Activated T-cell treated with anti-CD3 and anti-CD28 coated beads for 48 hours (primary cell): ENCODE data around the gene SV2C.

ENCODE experiments used
- DNase-seq: peaks from one replicate; pipeline ENCODE4 v3.0.0-alpha.2; 2020; ENCODE audit warnings: low read depth

Gene SV2C

DNA sequence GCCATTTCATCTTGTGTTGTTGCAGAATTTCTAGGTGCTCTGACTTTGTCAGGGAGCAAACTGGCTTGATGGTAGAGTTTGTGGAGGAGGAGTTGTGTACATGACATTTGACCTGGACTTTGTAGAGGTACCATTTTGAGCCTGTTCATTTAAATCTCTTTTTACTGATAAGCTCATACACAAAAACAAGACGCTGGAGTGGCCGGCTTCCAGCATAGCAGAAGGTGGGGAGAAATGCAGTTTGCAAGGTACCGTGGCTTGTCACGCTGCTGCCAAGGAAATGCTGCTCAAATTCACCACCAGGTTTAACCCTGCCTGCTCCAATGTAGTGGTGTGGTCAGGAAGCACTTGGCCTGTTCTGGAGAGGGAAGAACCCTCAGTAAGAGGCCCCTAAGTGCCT, 301.0 kb downstream of the SV2C start:
- DNase-seq, result no peak

DNA sequence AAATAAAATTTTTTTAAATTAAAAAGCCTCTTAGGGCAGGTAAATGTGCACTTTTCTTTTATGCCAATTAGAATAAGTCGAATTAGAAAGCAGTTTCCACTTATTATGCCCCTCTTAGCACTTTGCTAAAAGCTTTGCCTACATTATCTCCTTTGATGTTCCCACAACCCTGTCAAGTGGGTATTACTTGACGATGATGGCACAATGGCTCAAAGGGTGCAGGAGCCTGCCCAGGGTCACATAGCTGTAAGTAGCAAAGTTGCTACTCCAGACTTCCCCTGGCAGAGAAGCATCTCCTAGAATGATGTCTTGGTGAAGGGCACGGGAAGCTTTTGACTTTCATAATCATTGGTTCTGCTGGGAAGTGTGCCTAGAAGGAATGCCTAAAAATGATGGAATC, 301.5 kb downstream of the SV2C start:
- no peak for DNase-seq

DNA sequence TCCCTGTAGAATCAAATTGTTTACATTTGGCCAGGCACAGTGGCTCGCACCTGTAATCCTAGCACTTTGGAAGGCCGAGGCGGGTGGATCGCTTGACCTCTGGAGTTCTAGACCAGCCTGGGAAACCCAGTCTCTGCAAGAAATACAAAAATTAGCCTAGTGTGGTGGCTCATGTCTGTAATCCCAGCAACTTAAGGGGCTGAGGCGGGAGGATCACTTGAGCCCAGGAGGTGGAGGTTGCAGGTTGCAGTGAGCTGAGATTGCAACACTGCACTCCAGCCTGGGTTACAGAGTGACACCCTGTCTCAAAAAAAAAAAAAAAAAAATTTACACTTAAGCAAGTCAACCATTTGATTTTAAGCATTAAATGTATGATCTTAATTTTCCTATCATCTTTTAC, 302.4 kb downstream of the SV2C start:
- DNase-seq, result no peak

DNA sequence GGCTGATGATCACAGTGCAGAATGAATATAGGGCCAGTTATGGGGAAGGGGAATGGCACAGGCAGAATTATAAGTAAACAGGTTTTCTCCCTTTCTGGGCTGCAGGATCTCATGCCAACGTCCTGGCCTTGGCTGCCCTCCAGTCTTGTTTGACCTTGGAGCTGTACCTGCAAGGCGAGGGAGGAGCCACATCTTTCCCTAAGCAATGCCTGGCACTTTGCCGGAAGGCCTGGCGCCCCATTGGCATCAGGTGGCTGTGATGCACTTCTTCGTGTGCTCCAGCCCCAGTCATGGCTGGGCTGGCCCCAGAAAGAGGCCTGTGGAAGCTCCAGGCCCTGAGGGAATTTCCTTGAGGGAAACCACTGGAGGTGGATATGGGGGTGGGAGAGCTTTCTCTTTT, 303.2 kb downstream of the SV2C start:
- DNase-seq, result no peak

DNA sequence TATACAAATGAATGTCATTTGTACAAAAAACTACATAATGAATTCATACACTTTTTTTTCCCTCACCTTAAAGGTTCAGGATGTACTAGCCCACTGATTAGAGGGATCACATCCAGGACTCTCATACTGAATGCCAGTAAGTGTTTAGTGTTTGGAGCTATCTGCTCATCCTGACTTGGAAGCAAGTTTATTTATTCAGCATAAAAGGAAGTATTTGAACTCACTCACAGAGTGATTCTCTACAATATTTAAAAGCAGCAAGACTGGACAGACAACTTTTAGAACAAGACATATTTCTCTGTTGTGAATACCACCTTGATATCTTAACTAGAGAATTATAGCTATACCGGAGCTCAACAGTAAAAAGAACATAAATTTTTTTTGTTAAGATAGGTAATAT, 305.1 kb downstream of the SV2C start:
- no peak for DNase-seq

DNA sequence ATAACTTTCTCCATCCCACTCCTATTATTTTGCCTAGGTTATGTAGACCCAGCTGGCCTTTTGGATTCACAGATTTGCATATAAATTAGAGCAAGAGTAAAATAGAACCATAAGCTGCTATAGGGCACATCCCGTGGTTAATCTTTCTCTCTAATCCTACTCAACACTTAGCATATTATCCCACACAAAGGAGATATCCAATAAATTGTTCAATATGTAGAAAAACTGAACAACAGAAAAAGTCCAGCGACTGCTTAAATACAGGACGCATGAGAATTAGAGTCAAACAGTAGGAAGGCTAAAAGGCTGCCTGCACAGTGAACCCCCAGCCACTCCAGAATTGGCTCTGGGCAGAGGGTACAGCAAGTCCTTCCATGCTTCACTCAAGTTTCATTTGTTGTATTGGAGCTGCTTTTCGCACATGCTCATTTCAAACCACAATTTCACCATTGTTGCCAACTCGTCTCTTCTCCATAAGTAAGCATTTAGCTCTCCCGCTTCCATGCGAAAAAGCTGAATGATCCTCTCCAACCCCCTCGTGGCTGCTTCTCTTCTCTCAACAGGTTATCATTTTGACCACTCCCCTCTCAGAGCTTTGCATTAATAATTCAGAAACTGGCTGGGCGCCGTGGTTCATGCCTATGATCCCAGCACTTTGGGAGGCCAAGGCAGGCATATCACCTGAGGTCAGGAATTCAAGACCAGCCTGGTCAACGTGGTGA, 305.8 kb downstream of the SV2C start:
- DNase-seq, result no peak

DNA sequence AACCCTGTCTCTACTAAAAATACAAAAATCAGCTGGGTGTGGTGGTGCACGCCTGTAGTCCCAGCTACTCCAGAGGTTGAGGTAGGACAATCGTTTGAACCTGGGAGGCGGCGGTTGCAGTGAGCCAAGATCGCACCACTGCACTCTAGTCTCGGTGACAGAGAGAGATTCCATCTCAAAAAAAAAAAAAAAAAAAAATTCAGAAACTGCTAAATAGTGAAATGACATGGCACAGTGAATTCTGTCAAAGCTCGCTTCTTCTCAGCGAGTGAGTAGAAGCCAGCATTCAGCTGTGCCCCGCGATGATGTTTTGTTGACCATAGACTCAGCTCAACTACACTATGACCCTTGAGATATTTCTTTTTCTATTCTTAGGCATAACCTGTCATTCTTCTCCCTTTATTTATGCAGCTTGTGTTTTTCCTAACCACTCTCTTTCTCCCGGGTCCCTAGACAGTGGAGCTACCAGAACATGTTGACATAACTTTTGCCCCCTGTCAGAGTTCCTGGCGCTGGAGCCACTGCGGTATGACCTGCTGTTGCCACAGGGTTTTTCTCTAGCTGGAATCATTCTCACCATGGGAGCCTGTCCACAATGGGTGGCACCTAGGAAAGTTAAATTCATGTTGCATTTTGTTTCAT, 306.5 kb downstream of the SV2C start:
- DNase-seq, result no peak

DNA sequence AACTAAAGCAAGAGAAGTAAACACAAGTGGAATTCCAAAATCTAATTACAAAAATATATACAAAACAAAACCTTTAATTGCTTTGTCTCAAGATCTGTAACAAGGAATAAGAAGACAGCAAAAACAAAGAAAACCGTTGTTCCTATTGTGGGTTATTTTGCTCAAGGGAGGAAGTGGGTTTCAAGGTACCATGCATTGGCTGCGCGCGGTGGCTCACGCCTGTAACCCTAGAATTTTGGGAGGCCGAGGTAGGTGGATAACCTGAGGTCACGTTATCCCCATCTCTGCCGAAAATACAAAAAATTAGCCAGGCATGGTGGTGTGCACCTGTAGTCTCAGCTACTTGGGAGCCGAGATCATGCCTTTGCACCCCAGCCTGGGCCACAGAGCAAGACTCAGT, 307.8 kb downstream of the SV2C start:
- DNase-seq, result no peak

DNA sequence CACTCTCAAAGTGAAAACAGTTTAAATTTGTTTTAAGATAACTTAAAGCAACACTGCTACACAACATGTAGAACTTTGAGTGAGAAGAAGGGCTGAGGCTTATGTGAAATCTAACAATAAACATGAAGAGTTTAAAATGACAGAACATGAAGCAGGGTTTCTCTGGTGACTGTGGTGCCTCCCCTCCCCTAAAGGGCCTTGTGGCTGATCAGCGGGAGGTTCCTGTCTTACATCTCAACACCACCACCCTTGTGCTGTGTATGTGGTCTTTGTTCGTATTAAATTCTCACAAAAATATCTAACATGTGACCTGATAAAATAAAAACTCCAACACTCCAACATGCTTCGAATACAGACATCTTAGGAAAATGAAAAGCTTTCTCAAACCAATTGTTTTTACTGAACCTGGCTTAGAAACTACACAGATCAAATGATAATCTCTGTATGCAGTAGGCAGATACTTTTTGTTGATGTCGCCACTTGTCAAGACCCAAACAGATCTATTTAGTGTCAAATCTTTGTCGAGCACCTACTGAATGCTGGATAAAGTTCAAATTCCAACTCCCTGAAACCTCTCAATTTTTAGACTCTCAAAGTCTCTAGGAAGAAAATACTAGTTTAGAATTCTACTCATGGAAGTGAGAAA, 310.0 kb downstream of the SV2C start:
- DNase-seq, result no peak

DNA sequence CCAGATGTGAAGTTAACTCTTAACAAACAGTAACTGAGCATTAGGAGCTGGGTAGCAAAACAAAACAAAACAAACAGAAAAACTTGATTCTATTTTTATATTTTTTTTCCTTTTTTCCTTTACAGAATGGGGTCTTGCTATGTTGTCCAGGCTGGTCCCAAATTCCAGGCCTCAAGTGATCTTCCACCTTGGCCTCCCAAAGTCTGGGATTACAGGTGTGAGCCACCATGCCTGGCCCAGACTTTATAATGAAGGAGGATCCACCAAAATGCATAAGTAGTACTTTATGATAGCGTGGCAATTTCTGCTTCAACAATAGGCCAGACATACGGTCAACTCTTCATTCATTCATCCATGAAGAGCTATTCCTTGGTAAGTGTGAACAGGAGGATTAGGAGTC, 314.0 kb downstream of the SV2C start:
- DNase-seq, result no peak

DNA sequence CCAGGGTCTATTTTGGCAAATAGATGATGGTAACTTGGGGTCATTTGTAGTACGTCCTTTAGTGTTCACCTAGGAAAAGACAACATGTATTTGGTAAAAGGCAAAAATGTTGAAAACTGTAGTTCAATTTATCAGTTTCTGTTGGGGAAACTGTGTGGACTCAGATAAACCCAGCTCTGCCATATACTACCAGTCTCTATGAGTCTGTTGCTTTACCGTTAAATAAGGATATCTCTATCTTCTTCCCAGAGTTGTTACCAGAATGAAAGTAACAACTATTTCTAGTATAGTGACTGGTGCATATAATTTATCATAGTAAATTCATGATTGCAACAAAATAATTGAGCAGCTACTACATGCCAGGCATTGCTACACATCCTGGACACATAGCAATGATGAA, 316.1 kb downstream of the SV2C start:
- DNase-seq, result no peak

DNA sequence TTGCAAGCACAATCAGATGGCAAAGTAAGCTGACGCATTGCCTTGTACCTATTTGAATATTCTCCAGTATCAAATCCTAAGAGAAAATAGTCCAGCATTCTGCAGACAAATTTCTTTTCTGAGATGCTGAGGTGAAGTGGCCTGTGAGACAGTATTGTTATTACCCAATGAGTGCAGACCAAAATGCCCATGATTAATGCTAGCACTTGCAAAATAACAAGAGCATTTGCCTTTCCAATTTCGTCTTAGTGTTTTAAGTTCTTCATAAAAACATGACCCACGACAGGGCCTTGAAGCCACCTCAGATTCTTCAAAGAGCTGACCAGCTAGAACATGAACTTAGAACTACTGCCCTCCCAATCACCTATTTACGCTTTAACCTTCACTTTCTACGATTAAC, 317.3 kb downstream of the SV2C start:
- no peak for DNase-seq

DNA sequence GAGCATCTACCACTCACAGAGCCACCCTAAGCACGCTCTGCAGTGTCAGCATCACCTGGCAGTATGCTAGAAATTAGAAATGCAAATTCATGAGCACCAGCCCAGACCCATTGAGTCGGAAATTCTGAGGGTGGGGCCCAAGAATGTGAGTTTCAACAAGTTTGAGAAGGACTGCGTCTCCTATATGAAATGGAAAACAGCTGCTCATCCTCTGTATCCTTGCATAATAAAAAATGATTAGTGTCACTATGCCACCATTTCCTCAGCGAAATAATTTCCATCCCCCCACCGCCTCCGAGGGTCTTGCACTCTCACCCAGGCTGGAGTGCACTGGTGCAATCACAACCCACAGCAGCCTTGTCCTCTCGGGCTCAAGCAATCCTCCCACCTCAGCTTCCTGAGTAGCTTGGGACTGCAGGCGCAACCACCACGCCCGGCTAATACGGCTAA, 318.6 kb downstream of the SV2C start:
- DNase-seq, result no peak

DNA sequence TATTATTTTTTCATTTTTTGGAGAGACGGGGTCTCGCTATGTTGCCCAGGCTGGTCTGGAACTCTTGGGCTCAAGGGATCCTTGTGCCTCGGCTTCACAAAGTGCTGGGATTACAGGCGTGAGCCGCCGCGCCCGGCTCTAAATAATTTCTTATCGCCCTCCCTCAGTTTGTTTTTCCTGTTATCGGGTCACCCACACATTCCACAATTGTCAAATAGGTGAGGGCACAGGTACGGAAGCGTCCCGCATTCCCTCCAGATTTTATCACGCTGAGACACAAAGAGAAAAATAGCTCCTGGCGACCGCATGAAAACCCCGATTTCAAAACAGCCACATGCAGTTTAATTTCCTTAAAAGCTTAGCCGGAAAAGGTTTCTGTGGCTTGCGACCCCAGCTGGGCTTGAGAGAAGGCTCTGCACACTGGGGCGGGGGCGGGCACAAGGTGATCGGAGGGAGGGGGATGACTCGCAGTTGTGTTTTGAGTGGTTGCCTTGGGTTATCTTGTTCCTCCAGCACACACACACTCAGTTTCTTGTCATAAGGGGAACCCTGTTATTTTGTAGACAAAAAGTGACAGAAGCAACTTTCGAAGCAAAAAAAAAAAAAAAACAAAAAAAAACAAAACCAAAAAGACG, 319.2 kb downstream of the SV2C start:
- peak; percentile 76 for DNase-seq

DNA sequence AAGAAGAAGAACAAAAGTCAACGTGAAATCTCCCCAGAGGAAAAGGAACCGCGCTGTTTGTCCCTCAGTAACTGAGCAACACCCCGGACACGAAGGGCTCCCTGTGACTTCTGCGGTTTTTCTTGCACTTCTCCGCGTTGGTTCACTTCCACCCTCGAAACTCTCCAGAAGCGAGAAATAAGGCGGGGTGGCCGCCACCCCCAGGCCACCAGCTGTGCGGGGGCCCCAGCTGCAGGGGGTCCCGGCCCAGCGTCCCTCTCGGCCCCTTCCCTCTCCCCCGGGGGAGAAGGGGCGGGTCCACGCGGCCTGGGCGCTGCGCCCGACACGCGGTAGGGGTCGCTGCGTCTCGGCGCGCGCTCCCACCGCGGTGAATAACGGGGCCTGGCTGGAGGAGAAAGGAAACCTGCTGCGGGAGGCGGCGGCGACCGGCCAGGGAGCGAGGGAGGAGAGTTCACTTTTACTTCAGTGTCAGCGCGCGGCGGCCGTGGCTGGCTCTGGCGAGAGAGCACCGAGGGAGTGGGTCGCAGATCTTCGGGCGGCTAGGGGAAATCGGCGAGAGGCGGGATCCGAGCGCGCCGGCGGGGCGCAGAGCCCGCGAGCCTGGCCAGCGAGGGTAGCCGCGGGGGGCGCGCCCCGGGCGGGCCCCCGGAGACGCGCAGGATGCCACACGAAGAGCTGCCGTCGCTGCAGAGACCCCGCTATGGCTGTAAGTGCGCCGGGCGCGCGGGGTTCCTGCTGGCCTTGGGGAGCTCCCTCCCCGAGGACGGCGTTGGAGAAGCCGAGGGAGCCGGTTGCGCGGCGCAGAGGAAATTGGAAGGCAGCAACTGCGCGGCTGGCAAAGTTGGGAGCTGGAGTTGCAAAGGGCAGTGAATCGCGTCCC, 319.9 kb downstream of the SV2C start, which contains the start of gene IQGAP2:
IQGAP2 (plus strand) TSS at position 400 of the 880 bp plus-strand sequence; CDS start at position 661, 261 bp downstream.
- DNase-seq, result peak; percentile 81
